ENCODE results near the gene C22orf42.

Gene C22orf42

GRCh38 chr22:32106930-32107329, 52.2 kb downstream of the C22orf42 start:
- TF ChIP-seq CTCF (conservative IDR thresholded peaks at IDR 0.05; ENCODE audit: low read depth, low read length): no peak
- no peak overlapping the region for H3K4me3 ChIP-seq (ENCODE audit: low read depth, low read length)
- DNase-seq (ENCODE audit: low read depth): peak; percentile 26

GRCh38 chr22:32103658-32104315, 55.3 kb downstream of the C22orf42 start:
- H3K4me3 ChIP-seq (ENCODE audit: low read depth, low read length): no peak overlapping the region
- DNase-seq (ENCODE audit: low read depth): peak; percentile 44
- peak; percentile 51 for TF ChIP-seq CTCF (conservative IDR thresholded peaks at IDR 0.05; ENCODE audit: low read depth, low read length)

- TF ChIP-seq CTCF (conservative IDR thresholded peaks at IDR 0.05; ENCODE audit: low read depth, low read length): no peak
- no peak overlapping the region for H3K4me3 ChIP-seq (ENCODE audit: low read depth, low read length)
- no peak for DNase-seq (ENCODE audit: low read depth)
Measured at GRCh38 chr22:32100711-32101110, 58.4 kb downstream of the C22orf42 start.

Data from choroid plexus epithelial cell (primary cell).